NCI-H146 (cell line): ENCODE results near the gene TAC4.
"Not testable (repeated sequence)": the region's sequence is repeated elsewhere in the genome, so short reads cannot be mapped to it uniquely, and the experiment has no call there.

Experiments
- DNase-seq: peaks from one replicate; lab custom pipeline; 2025; lab: John Stamatoyannopoulos, UW

Gene TAC4

GRCh38 chr17:49842371-49842770 lies 5.5 kb downstream of the TAC4 start:
- no peak for DNase-seq

- DNase-seq: no peak
Observed at GRCh38 chr17:49841548-49841947, 6.3 kb downstream of the TAC4 start.

GRCh38 chr17:49839455-49839854 lies 8.4 kb downstream of the TAC4 start:
- DNase-seq: no peak

- DNase-seq: no peak
Observed at GRCh38 chr17:49836111-49837030, 11.5 kb downstream of the TAC4 start.

GRCh38 chr17:49835472-49835871 lies 12.4 kb downstream of the TAC4 start:
- no peak for DNase-seq

- DNase-seq: no peak
Observed at GRCh38 chr17:49834118-49834743, 13.6 kb downstream of the TAC4 start.

GRCh38 chr17:49832840-49833599 lies 14.8 kb downstream of the TAC4 start:
- DNase-seq: no peak

- DNase-seq: no peak
Observed at GRCh38 chr17:49830605-49831004, 17.3 kb downstream of the TAC4 start.

GRCh38 chr17:49829026-49829425 lies 18.8 kb downstream of the TAC4 start:
- no peak for DNase-seq

GRCh38 chr17:49828325-49828724 lies 19.5 kb downstream of the TAC4 start:
- not testable (repeated sequence) for DNase-seq

GRCh38 chr17:49825645-49826044 lies 22.2 kb downstream of the TAC4 start:
- DNase-seq: no peak

GRCh38 chr17:49823614-49824013 lies 24.3 kb downstream of the TAC4 start:
- DNase-seq: no peak

- DNase-seq: no peak
Observed at GRCh38 chr17:49822829-49823228, 25.0 kb downstream of the TAC4 start.

GRCh38 chr17:49821916-49822315 lies 26.0 kb downstream of the TAC4 start:
- DNase-seq: no peak

GRCh38 chr17:49821466-49821865 lies 26.4 kb downstream of the TAC4 start:
- no peak for DNase-seq

GRCh38 chr17:49820773-49821172 lies 27.1 kb downstream of the TAC4 start:
- DNase-seq: no peak

- DNase-seq: no peak
Observed at GRCh38 chr17:49819651-49820050, 28.2 kb downstream of the TAC4 start.

- no peak for DNase-seq
Observed at GRCh38 chr17:49819138-49819537, 28.7 kb downstream of the TAC4 start.

GRCh38 chr17:49817993-49818392 lies 29.9 kb downstream of the TAC4 start:
- DNase-seq: no peak

GRCh38 chr17:49815761-49816281 lies 32.0 kb downstream of the TAC4 start:
- DNase-seq: no peak

GRCh38 chr17:49814781-49815529 lies 32.9 kb downstream of the TAC4 start:
- DNase-seq: no peak

GRCh38 chr17:49809056-49809455 lies 38.8 kb downstream of the TAC4 start:
- DNase-seq: no peak
